ENCODE data around the gene GAA.

GRCh38 chr17:80095038-80095843, 6.1 kb upstream of the GAA start:
- no peak for TF ChIP-seq CTCF (IDR thresholded peaks at IDR 0.05; ENCODE audit: low read length)
- no peak for TF ChIP-seq EZH2 (IDR thresholded peaks at IDR 0.05; ENCODE audit: borderline replicate concordance, low read length)

All from OCI-LY1 (cell line).